Endodermal cell (in vitro differentiated cells): ENCODE results near the gene ZNF605. TPM values are rescaled to one million over a fixed set of nuclear protein-coding genes. Genes with fewer than 3 reads are reported as not detected.

Experiments used
- DNase-seq: peaks from one replicate; pipeline ENCODE4 v3.0.0-alpha.2; 2017
- H3K27ac ChIP-seq: 2 replicates; pipeline ENCODE4 v1.5.1; 2013; ENCODE audit warnings: mild to moderate bottlenecking, low read depth, low read length, moderate library complexity
- H3K27me3 ChIP-seq: 2 replicates; pipeline ENCODE4 v1.6.1; 2013; ENCODE audit warnings: mild to moderate bottlenecking, low read length, moderate library complexity; ENCODE audit not compliant: insufficient read depth, control insufficient read depth, poor library complexity, severe bottlenecking
- H3K36me3 ChIP-seq: 2 replicates; pipeline ENCODE4 v1.7.0; 2013; ENCODE audit warnings: mild to moderate bottlenecking, low read length, moderate library complexity; ENCODE audit not compliant: control insufficient read depth, insufficient read depth
- H3K4me1 ChIP-seq: one replicate; pipeline ENCODE4 v1.7.0; 2013; ENCODE audit warnings: low read length; ENCODE audit not compliant: control insufficient read depth, insufficient read depth
- H3K4me3 ChIP-seq: 2 replicates; pipeline ENCODE4 v1.5.1; 2013; ENCODE audit warnings: mild to moderate bottlenecking, low read length, moderate library complexity
- H3K9ac ChIP-seq: 2 replicates; pipeline ENCODE4 v1.6.1; 2013; ENCODE audit warnings: mild to moderate bottlenecking, low read length, moderate library complexity; ENCODE audit not compliant: poor library complexity, severe bottlenecking; ENCODE audit errors: extremely low read depth
- H3K9me3 ChIP-seq: 2 replicates; pipeline ENCODE4 v1.6.1; 2013; ENCODE audit warnings: mild to moderate bottlenecking, low read length, moderate library complexity; ENCODE audit not compliant: control insufficient read depth
- H3K27ac Mint-ChIP-seq: 2 replicates; pipeline ENCODE4 v1.8.0; 2020; ENCODE audit warnings: mixed read lengths
- H3K27me3 Mint-ChIP-seq: 2 replicates; pipeline ENCODE4 v1.8.0; 2021; ENCODE audit warnings: mild to moderate bottlenecking, mixed read lengths; ENCODE audit not compliant: insufficient read depth
- H3K36me3 Mint-ChIP-seq: 2 replicates; pipeline ENCODE4 v1.8.0; 2020; ENCODE audit warnings: low read depth, mixed read lengths
- H3K4me1 Mint-ChIP-seq: 2 replicates; pipeline ENCODE4 v1.8.0; 2020; ENCODE audit warnings: mixed read lengths
- H3K4me3 Mint-ChIP-seq: 2 replicates; pipeline ENCODE4 v1.8.0; 2020; ENCODE audit warnings: mild to moderate bottlenecking, moderate library complexity, mixed read lengths
- H3K9me3 Mint-ChIP-seq: 2 replicates; pipeline ENCODE4 v1.8.0; 2020; ENCODE audit warnings: mild to moderate bottlenecking, mixed read lengths
- CTCF ChIP-seq: fragments of 200-600 bp; sonication (generic); conservative IDR thresholded peaks from 2 replicates; pipeline ENCODE4 v1.5.0; 2021; ENCODE audit warnings: antibody characterized with exemption, mild to moderate bottlenecking
- WGBS, 2 experiments: methylation state at CpG; one replicate each; pipeline versions ENCODE4 v1.1.5 to v1.1.7; 2013; ENCODE audit warnings: missing lambda C conversion rate in 2 of 2, mixed read lengths in 1 of 2; ENCODE audit not compliant: insufficient coverage in 1 of 2, insufficient read length in 1 of 2; 5-methylcytosine and 5-hydroxymethylcytosine counted together
- total RNA-seq, 2 donors: library from RNA; stranded (reverse); fragmentation: NEBNext Ultra II Directional in 1 of 2; extraction: Animal tissue kit (Norgen Biotek cat#: 25700) in 1 of 2; gene quantifications; 2 replicates in 1 of 2; 3 replicates in 1 of 2; pipeline ENCODE4 v1.2.1, GENCODE V29; 2021

The ZNF605 gene
- total RNA-seq, 2 donors from 2014 or later = 12.8 to 25.8 TPM

- Histone ChIP-seq H3K4me1 (no peaks in the 10 kb centered on the region), H3K4me3 (peak overlapping the region; percentile 57), H3K9ac (no peak overlapping the region), H3K27me3 (no peaks in the 10 kb centered on the region), H3K27ac (no peak overlapping the region), H3K9me3 (peaks cover 89% of the 10 kb centered on the region), H3K36me3 (peaks cover 33% of the 10 kb centered on the region)
- 95 to 97% methylated on average over 23 to 30 of the region's 30 CpGs for WGBS, 2 experiments
- Mint-ChIP-seq H3K9me3 (peaks cover 60% of the 10 kb centered on the region), H3K27ac (no peak overlapping the region), H3K36me3 (peaks cover 62% of the 10 kb centered on the region), H3K27me3 (no peaks in the 10 kb centered on the region), H3K4me3 (no peak overlapping the region), H3K4me1 (peaks cover 8% of the 10 kb centered on the region)
- TF ChIP-seq CTCF = no peak
- DNase-seq = peak; percentile 12
These were observed 5.9 kb downstream of the ZNF605 start for GRCh38 chr12:132949936-132950837.

GRCh38 chr12:132948146-132949066 is 7.7 kb downstream of the ZNF605 start:
- no peak for TF ChIP-seq CTCF
- Histone ChIP-seq H3K4me1 (no peaks in the 10 kb centered on the region), H3K27ac (no peak overlapping the region), H3K4me3 (no peak overlapping the region), H3K9me3 (peaks cover 98% of the 10 kb centered on the region), H3K27me3 (no peaks in the 10 kb centered on the region), H3K36me3 (peaks cover 49% of the 10 kb centered on the region), H3K9ac (no peak overlapping the region)
- Mint-ChIP-seq H3K9me3 (peaks cover 53% of the 10 kb centered on the region), H3K4me1 (no peaks in the 10 kb centered on the region), H3K27ac (no peak overlapping the region), H3K27me3 (no peaks in the 10 kb centered on the region), H3K36me3 (peaks cover 70% of the 10 kb centered on the region), H3K4me3 (no peak overlapping the region)
- DNase-seq = peak; percentile 32
- WGBS, 2 experiments = 94 to 95% methylated on average over 29 of the region's 29 CpGs

- no peak overlapping the region for H3K4me3 ChIP-seq
- Mint-ChIP-seq H3K4me3 (no peak overlapping the region), H3K4me1 (no peaks in the 10 kb centered on the region), H3K27ac (no peak overlapping the region), H3K9me3 (peaks cover 59% of the 10 kb centered on the region), H3K36me3 (peaks cover 81% of the 10 kb centered on the region), H3K27me3 (no peaks in the 10 kb centered on the region)
- no peaks in the 10 kb centered on the region for H3K4me1 ChIP-seq
- 96 to 97% methylated on average over 4 to 8 of the region's 8 CpGs for WGBS, 2 experiments
- H3K27ac ChIP-seq = no peak overlapping the region
- H3K27me3 ChIP-seq = no peaks in the 10 kb centered on the region
- TF ChIP-seq CTCF = no peak
- peaks cover 70% of the 10 kb centered on the region for H3K36me3 ChIP-seq
- H3K9ac ChIP-seq = no peak overlapping the region
- peaks cover 98% of the 10 kb centered on the region for H3K9me3 ChIP-seq
- DNase-seq = peak; percentile 31
These were observed 9.8 kb downstream of the ZNF605 start for GRCh38 chr12:132946246-132946820.
